ENCODE data around the gene NEGR1. TPM values are rescaled to one million over a fixed set of nuclear protein-coding genes. Genes with fewer than 3 reads are reported as not detected.

The NEGR1 gene
- total RNA-seq, 4 donors from 2014 or later: 14.5 to 50.8 (median 29.1) TPM

GRCh38 chr1:71920556-71920955 lies 361.8 kb downstream of the NEGR1 start:
- ATAC-seq (ENCODE audit: low FRiP score) (no peak), DNase-seq (ENCODE audit: low spot score) (no peak)
- no peak for TF ChIP-seq CTCF (IDR thresholded peaks at IDR 0.05)

GRCh38 chr1:71919811-71920509 lies 362.4 kb downstream of the NEGR1 start:
- no peak for ATAC-seq (ENCODE audit: low FRiP score)
- no peak for DNase-seq (ENCODE audit: low spot score)
- TF ChIP-seq CTCF (IDR thresholded peaks at IDR 0.05): no peak

GRCh38 chr1:71918630-71919029 lies 363.7 kb downstream of the NEGR1 start:
- no peak for TF ChIP-seq CTCF (IDR thresholded peaks at IDR 0.05)
- DNase-seq (ENCODE audit: low spot score) (no peak), ATAC-seq (ENCODE audit: low FRiP score) (no peak)

GRCh38 chr1:71916894-71917293 lies 365.4 kb downstream of the NEGR1 start:
- TF ChIP-seq CTCF (IDR thresholded peaks at IDR 0.05): no peak
- ATAC-seq (ENCODE audit: low FRiP score) (no peak), DNase-seq (ENCODE audit: low spot score) (no peak)

- no peak for DNase-seq (ENCODE audit: low spot score)
- ATAC-seq (ENCODE audit: low FRiP score): no peak
- TF ChIP-seq CTCF (IDR thresholded peaks at IDR 0.05): no peak
Observed at GRCh38 chr1:71914626-71915025, 367.7 kb downstream of the NEGR1 start.

GRCh38 chr1:71908871-71909390 lies 373.4 kb downstream of the NEGR1 start:
- TF ChIP-seq CTCF (IDR thresholded peaks at IDR 0.05): no peak
- DNase-seq (ENCODE audit: low spot score) (no peak), ATAC-seq (ENCODE audit: low FRiP score) (no peak)

- ATAC-seq (ENCODE audit: low FRiP score): no peak
Observed at GRCh38 chr1:71908303-71908702, 374.0 kb downstream of the NEGR1 start.

More at GRCh38 chr1:71908303-71908702, 374.0 kb downstream of the NEGR1 start:
- no peak for TF ChIP-seq CTCF (IDR thresholded peaks at IDR 0.05)
- no peak for DNase-seq (ENCODE audit: low spot score)
